HG03139 (cell line): ENCODE results near the gene PTPRO.

ENCODE experiments used
- ATAC-seq: cut with Tn5 transposase; IDR thresholded peaks from one replicate; pipeline ENCODE4 v1.9.1; 2021; ENCODE audit not compliant: unreplicated experiment

PTPRO gene

GRCh38 chr12:15550793-15551192 is 228.5 kb downstream of the PTPRO start:
- ATAC-seq: no peak

- ATAC-seq: no peak
Observed at GRCh38 chr12:15555446-15555845, 233.1 kb downstream of the PTPRO start.

GRCh38 chr12:15556411-15557102 is 234.2 kb downstream of the PTPRO start:
- no peak for ATAC-seq

- no peak for ATAC-seq
Observed at GRCh38 chr12:15558915-15559528, 236.7 kb downstream of the PTPRO start.

GRCh38 chr12:15561396-15561795 is 239.1 kb downstream of the PTPRO start:
- no peak for ATAC-seq

- no peak for ATAC-seq
Observed at GRCh38 chr12:15562263-15562662, 240.0 kb downstream of the PTPRO start.

- ATAC-seq: peak; percentile 57
Observed at GRCh38 chr12:15563663-15564062, 241.4 kb downstream of the PTPRO start.

GRCh38 chr12:15574353-15574752 is 252.0 kb downstream of the PTPRO start:
- ATAC-seq: no peak

GRCh38 chr12:15575671-15576541 is 253.6 kb downstream of the PTPRO start:
- ATAC-seq: no peak

GRCh38 chr12:15580431-15580830 is 258.1 kb downstream of the PTPRO start:
- no peak for ATAC-seq

- ATAC-seq: no peak
Observed at GRCh38 chr12:15581006-15581405, 258.7 kb downstream of the PTPRO start.

GRCh38 chr12:15583804-15584203 is 261.5 kb downstream of the PTPRO start:
- no peak for ATAC-seq

GRCh38 chr12:15584366-15585041 is 262.2 kb downstream of the PTPRO start:
- ATAC-seq: no peak

GRCh38 chr12:15589328-15590032 is 267.2 kb downstream of the PTPRO start:
- no peak for ATAC-seq

- ATAC-seq: peak; percentile 93
Observed at GRCh38 chr12:15590180-15590826, 268.0 kb downstream of the PTPRO start.

GRCh38 chr12:15591811-15592210 is 269.5 kb downstream of the PTPRO start:
- ATAC-seq: no peak

GRCh38 chr12:15592934-15593333 is 270.6 kb downstream of the PTPRO start:
- ATAC-seq: no peak

GRCh38 chr12:15596174-15596573 is 273.9 kb downstream of the PTPRO start:
- no peak for ATAC-seq

GRCh38 chr12:15597125-15597830 is 275.0 kb downstream of the PTPRO start:
- no peak for ATAC-seq
